HepG2 (cell line): ENCODE results near the gene OR2B2. TPM values are rescaled to one million over a fixed set of nuclear protein-coding genes. Genes with fewer than 3 reads are reported as not detected.

Experiments used
- ASH2L ChIP-seq: fragments of 300-600, 200-600 bp; sonication (generic); IDR thresholded peaks from 2 replicates; pipeline ENCODE4 v1.7.0; 2017; ENCODE audit warnings: low read depth, mild to moderate bottlenecking, moderate library complexity, mixed read lengths, low read length; ENCODE audit not compliant: insufficient read length
- BHLHE40 ChIP-seq: IDR thresholded peaks from 2 replicates; pipeline ENCODE4 v1.6.1; 2011; ENCODE audit warnings: low read length, improper control_type of control experiment
- BRD4 ChIP-seq: sonication (generic); formaldehyde crosslinking; IDR thresholded peaks from 2 replicates; pipeline ENCODE4 v1.4.0; 2020; ENCODE audit warnings: missing genetic modification reagents
- CREBL2 ChIP-seq: sonication (generic); formaldehyde crosslinking; IDR thresholded peaks from 2 replicates; pipeline ENCODE4 v1.8.1; 2023; ENCODE audit warnings: missing genetic modification reagents, mild to moderate bottlenecking, borderline replicate concordance
- EEA1 ChIP-seq: sonication (generic); formaldehyde crosslinking; IDR thresholded peaks from 2 replicates; pipeline ENCODE4 v1.5.1; 2020; ENCODE audit warnings: mild to moderate bottlenecking, missing genetic modification reagents, borderline replicate concordance
- NFE2 ChIP-seq: sonication (generic); formaldehyde crosslinking; IDR thresholded peaks from 2 replicates; pipeline ENCODE4 v1.4.0; 2020; ENCODE audit warnings: missing genetic modification reagents
- NR3C1 ChIP-seq: sonication (generic); formaldehyde crosslinking; IDR thresholded peaks from 2 replicates; pipeline ENCODE4 v1.4.0; 2020; ENCODE audit warnings: missing genetic modification reagents
- POLR2AphosphoS2 ChIP-seq: IDR thresholded peaks from 2 replicates; pipeline ENCODE4 v1.6.1; 2011; ENCODE audit warnings: low read depth, low read length, improper control_type of control experiment
- RBAK ChIP-seq: sonication (generic); formaldehyde crosslinking; IDR thresholded peaks from 2 replicates; pipeline ENCODE4 v1.5.1; 2020; ENCODE audit warnings: mild to moderate bottlenecking, missing genetic modification reagents
- RXRA ChIP-seq: sonication (generic); formaldehyde crosslinking; IDR thresholded peaks from 2 replicates; pipeline ENCODE4 v1.5.1; 2020; ENCODE audit warnings: missing genetic modification reagents
- SETDB1 ChIP-seq: sonication (generic); formaldehyde crosslinking; IDR thresholded peaks from 2 replicates; pipeline ENCODE4 v1.5.1; 2020; ENCODE audit warnings: missing genetic modification reagents, mild to moderate bottlenecking, borderline replicate concordance
- TAF15 ChIP-seq: fragments of 200-400 bp; formaldehyde crosslinking; IDR thresholded peaks from one replicate; pipeline ENCODE4 v1.6.1; 2018; ENCODE audit warnings: mild to moderate bottlenecking, low read depth, low read length; ENCODE audit not compliant: poor library complexity, severe bottlenecking
- TEAD3 ChIP-seq: optimal IDR thresholded peaks from 2 replicates; pipeline ENCODE3; 2016; ENCODE audit warnings: borderline replicate concordance
- ZBTB1 ChIP-seq: sonication (generic); formaldehyde crosslinking; IDR thresholded peaks from 2 replicates; pipeline ENCODE4 v1.4.0; 2020; ENCODE audit warnings: missing genetic modification reagents, borderline replicate concordance
- ZFAT ChIP-seq: sonication (generic); formaldehyde crosslinking; conservative IDR thresholded peaks from 2 replicates; pipeline ENCODE4 v1.8.1; 2023; ENCODE audit warnings: missing genetic modification reagents, inconsistent platforms
- ZNF3 ChIP-seq: IDR thresholded peaks from 2 replicates; pipeline ENCODE4 v1.7.0; 2017; ENCODE audit warnings: inconsistent platforms
- ZNF33B ChIP-seq: sonication (generic); formaldehyde crosslinking; IDR thresholded peaks from 2 replicates; pipeline ENCODE4 v1.5.1; 2020; ENCODE audit warnings: mild to moderate bottlenecking, missing genetic modification reagents
- ZNF468 ChIP-seq: sonication (generic); formaldehyde crosslinking; IDR thresholded peaks from 2 replicates; pipeline ENCODE4 v1.8.0; 2022; ENCODE audit warnings: mild to moderate bottlenecking, moderate library complexity, missing genetic modification reagents
- ZNF501 ChIP-seq: sonication (generic); formaldehyde crosslinking; IDR thresholded peaks from 2 replicates; pipeline ENCODE4 v1.5.1; 2020; ENCODE audit warnings: mild to moderate bottlenecking, moderate library complexity, missing genetic modification reagents
- ZNF576 ChIP-seq: sonication (generic); formaldehyde crosslinking; IDR thresholded peaks from 2 replicates; pipeline ENCODE4 v1.4.0; 2020; ENCODE audit warnings: mild to moderate bottlenecking, missing genetic modification reagents
- ZNF670 ChIP-seq: sonication (generic); formaldehyde crosslinking; IDR thresholded peaks from 2 replicates; pipeline ENCODE4 v1.8.0; 2022; ENCODE audit warnings: mild to moderate bottlenecking, missing genetic modification reagents, borderline replicate concordance
- ZNF737 ChIP-seq: sonication (generic); formaldehyde crosslinking; IDR thresholded peaks from 2 replicates; pipeline ENCODE4 v1.5.0; 2020; ENCODE audit warnings: missing genetic modification reagents, mild to moderate bottlenecking, borderline replicate concordance
- ZNF777 ChIP-seq: sonication (generic); formaldehyde crosslinking; IDR thresholded peaks from 2 replicates; pipeline ENCODE4 v1.4.0; 2020; ENCODE audit warnings: missing genetic modification reagents
- ZNF883 ChIP-seq: sonication (generic); formaldehyde crosslinking; IDR thresholded peaks from 2 replicates; pipeline ENCODE4 v1.5.1; 2020; ENCODE audit warnings: mild to moderate bottlenecking, missing genetic modification reagents; ENCODE audit errors: not compliant biosample characterization
- polyA plus RNA-seq, 8 experiments: library from polyadenylated mRNA; depleted of rRNA in 3 of 8; stranded (reverse) in 7 of 8; unstranded in 1 of 8; fragments of >200 nt; fragmentation: Illumina TruSeq in 4 of 8; extraction: Trizol in 4 of 8; gene quantifications; 2 replicates each; pipeline versions ENCODE4 v1.2.1 to v1.2.3, GENCODE V29; 2011 to 2016; ENCODE audit warnings: low read depth in 4 of 8, missing spikeins in 1 of 8, mixed read lengths in 1 of 8; ENCODE audit not compliant: insufficient read depth in 1 of 8
- total RNA-seq, 5 experiments: library from RNA; depleted of rRNA; stranded (reverse); fragments of >200 nt; fragmentation: Illumina TruSeq; extraction: Trizol; gene quantifications; 2 replicates each; pipeline ENCODE4 v1.2.3, GENCODE V29; 2016; ENCODE audit warnings: low read depth in 1 of 5
- TF ChIP-seq, protein P1 (sequence below): sonication (generic); formaldehyde crosslinking; IDR thresholded peaks from 2 replicates; pipeline ENCODE4 v1.4.0; 2020; ENCODE audit warnings: missing genetic modification reagents, borderline replicate concordance
- TF ChIP-seq, protein P2 (sequence below): sonication (generic); formaldehyde crosslinking; IDR thresholded peaks from 2 replicates; pipeline ENCODE4 v1.4.0; 2020; ENCODE audit warnings: missing genetic modification reagents

The OR2B2 gene
- total and polyA plus RNA-seq, 2 of the 13 experiments (the other 11 are each of a cell fraction or from before 2014, with no cell fraction given) = not detected

DNA sequence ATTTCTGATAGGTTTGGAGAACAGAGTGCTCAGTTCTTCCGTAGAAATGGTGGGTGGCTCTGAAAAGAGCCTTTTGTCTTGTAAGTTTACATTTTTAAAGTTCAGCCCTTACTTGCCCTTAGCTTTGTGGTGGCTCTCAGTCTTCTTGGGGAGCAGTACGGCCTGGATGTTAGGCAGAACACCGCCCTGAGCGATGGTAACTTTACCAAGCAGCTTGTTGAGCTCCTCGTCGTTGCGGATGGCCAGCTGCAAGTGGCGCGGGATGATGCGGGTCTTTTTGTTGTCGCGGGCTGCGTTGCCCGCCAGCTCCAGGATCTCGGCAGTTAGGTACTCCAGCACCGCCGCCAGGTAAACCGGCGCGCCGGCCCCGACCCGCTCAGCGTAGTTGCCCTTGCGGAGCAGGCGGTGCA lies 19.5 kb downstream of the OR2B2 start (continued):
- TF ChIP-seq ZNF737 (CRISPR knock-in tag) (peak; percentile 95; the same call in 1 of the 2 replicates), SETDB1 (CRISPR knock-in tag) (no peak), ZFAT (CRISPR knock-in tag) (0 out of 2 replicates have a peak, but pooled peaks have one; percentile 14), NFE2 (CRISPR knock-in tag) (peak; percentile 63), ZNF777 (CRISPR knock-in tag) (0 out of 2 replicates have a peak, but pooled peaks have one; percentile 4), TEAD3 (no peak), ZNF670 (0 out of 2 replicates have a peak, but pooled peaks have one; percentile 8), POLR2AphosphoS2 (no peak), ZNF883 (peak; percentile 64), BRD4 (CRISPR knock-in tag) (no peak), ASH2L (peak; percentile 68), RBAK (CRISPR knock-in tag) (peak; percentile 82; the same call in 1 of the 2 replicates), RXRA (CRISPR knock-in tag) (no peak; the same call in 1 of the 2 replicates), BHLHE40 (peak; percentile 36; the same call in 1 of the 2 replicates), TAF15 (peak; percentile 80), ZNF501 (peak; percentile 89; the same call in 1 of the 2 replicates), ZNF468 (CRISPR knock-in tag) (no peak), ZNF3 (CRISPR knock-in tag) (peak; percentile 63), ZNF576 (no peak), NR3C1 (CRISPR knock-in tag) (0 out of 2 replicates have a peak, but pooled peaks have one; percentile 5), EEA1 (CRISPR knock-in tag) (0 out of 2 replicates have a peak, but pooled peaks have one; percentile 39), ZBTB1 (CRISPR knock-in tag) (0 out of 2 replicates have a peak, but pooled peaks have one; percentile 80), ZNF33B (CRISPR knock-in tag) (0 out of 2 replicates have a peak, but pooled peaks have one; percentile 71), CREBL2 (peak; percentile 32)
- TF ChIP-seq, protein P1, sequence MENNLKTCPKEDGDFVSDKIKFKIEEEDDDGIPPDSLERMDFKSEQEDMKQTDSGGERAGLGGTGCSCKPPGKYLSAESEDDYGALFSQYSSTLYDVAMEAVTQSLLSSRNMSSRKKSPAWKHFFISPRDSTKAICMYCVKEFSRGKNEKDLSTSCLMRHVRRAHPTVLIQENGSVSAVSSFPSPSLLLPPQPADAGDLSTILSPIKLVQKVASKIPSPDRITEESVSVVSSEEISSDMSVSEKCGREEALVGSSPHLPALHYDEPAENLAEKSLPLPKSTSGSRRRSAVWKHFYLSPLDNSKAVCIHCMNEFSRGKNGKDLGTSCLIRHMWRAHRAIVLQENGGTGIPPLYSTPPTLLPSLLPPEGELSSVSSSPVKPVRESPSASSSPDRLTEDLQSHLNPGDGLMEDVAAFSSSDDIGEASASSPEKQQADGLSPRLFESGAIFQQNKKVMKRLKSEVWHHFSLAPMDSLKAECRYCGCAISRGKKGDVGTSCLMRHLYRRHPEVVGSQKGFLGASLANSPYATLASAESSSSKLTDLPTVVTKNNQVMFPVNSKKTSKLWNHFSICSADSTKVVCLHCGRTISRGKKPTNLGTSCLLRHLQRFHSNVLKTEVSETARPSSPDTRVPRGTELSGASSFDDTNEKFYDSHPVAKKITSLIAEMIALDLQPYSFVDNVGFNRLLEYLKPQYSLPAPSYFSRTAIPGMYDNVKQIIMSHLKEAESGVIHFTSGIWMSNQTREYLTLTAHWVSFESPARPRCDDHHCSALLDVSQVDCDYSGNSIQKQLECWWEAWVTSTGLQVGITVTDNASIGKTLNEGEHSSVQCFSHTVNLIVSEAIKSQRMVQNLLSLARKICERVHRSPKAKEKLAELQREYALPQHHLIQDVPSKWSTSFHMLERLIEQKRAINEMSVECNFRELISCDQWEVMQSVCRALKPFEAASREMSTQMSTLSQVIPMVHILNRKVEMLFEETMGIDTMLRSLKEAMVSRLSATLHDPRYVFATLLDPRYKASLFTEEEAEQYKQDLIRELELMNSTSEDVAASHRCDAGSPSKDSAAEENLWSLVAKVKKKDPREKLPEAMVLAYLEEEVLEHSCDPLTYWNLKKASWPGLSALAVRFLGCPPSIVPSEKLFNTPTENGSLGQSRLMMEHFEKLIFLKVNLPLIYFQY (CRISPR knock-in tag) = no peak
- TF ChIP-seq, protein P2, sequence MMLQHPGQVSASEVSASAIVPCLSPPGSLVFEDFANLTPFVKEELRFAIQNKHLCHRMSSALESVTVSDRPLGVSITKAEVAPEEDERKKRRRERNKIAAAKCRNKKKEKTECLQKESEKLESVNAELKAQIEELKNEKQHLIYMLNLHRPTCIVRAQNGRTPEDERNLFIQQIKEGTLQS (CRISPR knock-in tag) = peak; percentile 73; the same call in 1 of the 2 replicates
